CD4-positive, alpha-beta T cell (primary cell): ENCODE measurements around the gene THSD7B. TPM values are rescaled to one million over a fixed set of nuclear protein-coding genes. Genes with fewer than 3 reads are reported as not detected.

Source experiments
- ATAC-seq: fragments of 200-7000 bp; cut with Tn5 transposase; one replicate; pipeline ENCODE4 v1.10.0; 2022; ENCODE audit warnings: mild to moderate bottlenecking; ENCODE audit not compliant: poor library complexity
- CTCF ChIA-PET: fragments of 350-600 bp; sonication (Branson Sonifier 250); formaldehyde crosslinking; loops from one replicate; lab custom pipeline; 2021; ENCODE audit warnings: antibody characterized with exemption, inconsistent platforms; lab: Charles Lee
- POLR2A ChIA-PET: fragments of 350-600 bp; sonication (Branson Sonifier 250); formaldehyde crosslinking; loops from one replicate; lab custom pipeline; 2021; ENCODE audit warnings: antibody characterized with exemption, inconsistent platforms; lab: Charles Lee
- DNase-seq, 14 experiments: peaks; one replicate each; pipeline ENCODE4 v3.0.0-alpha.2; 2013 to 2020; ENCODE audit warnings: mixed read lengths in 2 of 14
- H3K27ac ChIP-seq, 2 donors: one replicate each; pipeline versions ENCODE4 v1.5.1 to v1.7.0; 2013; ENCODE audit warnings: low read length in 2 of 2, low read depth in 1 of 2, mild to moderate bottlenecking in 1 of 2
- H3K27me3 ChIP-seq, 2 experiments: 1 replicate in 1 of 2; 2 replicates in 1 of 2; pipeline versions ENCODE4 v1.6.1 to v1.7.0; 2013; ENCODE audit warnings: low read length in 2 of 2, control low read depth in 1 of 2, mild to moderate bottlenecking in 1 of 2, moderate library complexity in 1 of 2; ENCODE audit not compliant: insufficient read depth in 2 of 2, control insufficient read depth in 1 of 2
- H3K36me3 ChIP-seq: one replicate; pipeline ENCODE4 v1.6.1; 2013; ENCODE audit warnings: low read length, control low read depth; ENCODE audit not compliant: insufficient read depth
- H3K4me1 ChIP-seq: one replicate; pipeline ENCODE4 v1.6.1; 2013; ENCODE audit warnings: low read length, control low read depth; ENCODE audit not compliant: insufficient read depth
- H3K4me3 ChIP-seq: one replicate; pipeline ENCODE4 v1.5.1; 2013; ENCODE audit warnings: mild to moderate bottlenecking, low read length, moderate library complexity
- H3K9me3 ChIP-seq, 2 experiments: 1 replicate in 1 of 2; 2 replicates in 1 of 2; pipeline versions ENCODE4 v1.6.1 to v1.7.0; 2013; ENCODE audit warnings: low read length in 2 of 2, mild to moderate bottlenecking in 2 of 2, control low read depth in 1 of 2, moderate library complexity in 1 of 2; ENCODE audit not compliant: control insufficient read depth in 1 of 2, insufficient read depth in 1 of 2
- H3K27ac Mint-ChIP-seq: one replicate; pipeline ENCODE4 v1.8.0; 2020; ENCODE audit warnings: mixed read lengths
- H3K27me3 Mint-ChIP-seq: one replicate; pipeline ENCODE4 v1.8.0; 2021; ENCODE audit warnings: mixed read lengths
- H3K36me3 Mint-ChIP-seq: one replicate; pipeline ENCODE4 v1.8.0; 2021; ENCODE audit warnings: low read depth, mixed read lengths
- H3K4me1 Mint-ChIP-seq: one replicate; pipeline ENCODE4 v1.8.0; 2021; ENCODE audit warnings: low read depth, mixed read lengths
- H3K4me3 Mint-ChIP-seq: one replicate; pipeline ENCODE4 v1.8.0; 2020; ENCODE audit warnings: mild to moderate bottlenecking, mixed read lengths
- H3K9me3 Mint-ChIP-seq: one replicate; pipeline ENCODE4 v1.8.0; 2020; ENCODE audit warnings: mixed read lengths
- CTCF ChIP-seq: fragments of 200-600 bp; IDR thresholded peaks from one replicate; pipeline ENCODE4 v1.8.0; 2022; ENCODE audit warnings: antibody characterized with exemption, mild to moderate bottlenecking
- intact Hi-C, 2 experiments: fragments of 100-400 bp; cut with DNase I in 1 of 2; cut with micrococcal nuclease in 1 of 2; formaldehyde crosslinking; loops; one replicate each; pipeline versions ENCODE4 v1.15.1 to v1.9.0; 2023 to 2025; cut with DNase I, micrococcal nuclease
- total RNA-seq, 174 experiments: library from RNA in 2 of 174; stranded (reverse) in 2 of 174; gene quantifications; one replicate each; pipeline ENCODE4 v1.2.3 and lab custom pipeline; 2021 to 2026

Gene THSD7B
- total RNA-seq, 2 experiments from 2014 or later, result not detected

GRCh38 chr2:136796339-136796738, 31.0 kb downstream of the THSD7B start:
- Histone ChIP-seq H3K4me3 (no peak overlapping the region), H3K4me1 (no peaks in the 10 kb centered on the region), H3K36me3 (no peaks in the 10 kb centered on the region), H3K27ac (no peak overlapping the region), H3K9me3 (no peaks in the 10 kb centered on the region), H3K27me3 (peaks cover 0 to 4% of the 10 kb centered on the region in 2 experiments)
- TF ChIP-seq CTCF, result no peak
- POLR2A ChIA-PET, result no interaction called here
- H3K27me3 Mint-ChIP-seq, result peaks cover 13% of the 10 kb centered on the region
- no peak overlapping the region for H3K4me3 Mint-ChIP-seq
- CTCF ChIA-PET, result no interaction called here
- no peak for ATAC-seq
- intact Hi-C loops, result no loop called here
- no peak overlapping the region for H3K27ac Mint-ChIP-seq
- H3K4me1 Mint-ChIP-seq, result no peaks in the 10 kb centered on the region
- H3K36me3 Mint-ChIP-seq, result no peaks in the 10 kb centered on the region
- no peak for DNase-seq
- H3K9me3 Mint-ChIP-seq, result no peaks in the 10 kb centered on the region

- Mint-ChIP-seq H3K4me3 (no peak overlapping the region), H3K27me3 (peaks cover 10% of the 10 kb centered on the region), H3K9me3 (no peaks in the 10 kb centered on the region), H3K27ac (no peak overlapping the region), H3K4me1 (no peaks in the 10 kb centered on the region), H3K36me3 (no peaks in the 10 kb centered on the region)
- ATAC-seq, result no peak
- H3K4me1 ChIP-seq, result no peaks in the 10 kb centered on the region
- peaks cover 0 to 4% of the 10 kb centered on the region in 2 experiments for H3K27me3 ChIP-seq
- H3K27ac ChIP-seq, result no peak overlapping the region
- intact Hi-C loops, result no loop called here
- DNase-seq, result no peak
- no peaks in the 10 kb centered on the region for H3K9me3 ChIP-seq
- POLR2A ChIA-PET, result no interaction called here
- CTCF ChIA-PET, result no interaction called here
- TF ChIP-seq CTCF, result no peak
- no peak overlapping the region for H3K4me3 ChIP-seq
- H3K36me3 ChIP-seq, result no peaks in the 10 kb centered on the region
These were observed 33.4 kb downstream of the THSD7B start for GRCh38 chr2:136798766-136799165.

GRCh38 chr2:136801661-136802060, 36.3 kb downstream of the THSD7B start:
- ATAC-seq (no peak), DNase-seq (no peak)
- Histone ChIP-seq H3K9me3 (no peaks in the 10 kb centered on the region), H3K27ac (no peak overlapping the region), H3K4me1 (no peaks in the 10 kb centered on the region), H3K27me3 (no peaks in the 10 kb centered on the region), H3K36me3 (no peaks in the 10 kb centered on the region), H3K4me3 (no peak overlapping the region)
- H3K4me3 Mint-ChIP-seq, result no peak overlapping the region
- POLR2A ChIA-PET, result no interaction called here
- no peak for TF ChIP-seq CTCF
- H3K9me3 Mint-ChIP-seq, result no peaks in the 10 kb centered on the region
- H3K4me1 Mint-ChIP-seq, result no peaks in the 10 kb centered on the region
- H3K27ac Mint-ChIP-seq, result no peak overlapping the region
- H3K36me3 Mint-ChIP-seq, result no peaks in the 10 kb centered on the region
- intact Hi-C loops, result no loop called here
- peaks cover 10% of the 10 kb centered on the region for H3K27me3 Mint-ChIP-seq
- CTCF ChIA-PET, result no interaction called here
